AG08396 (cell line): ENCODE results near the gene ASB2.

Source experiments
- DNase-seq: peaks from one replicate; pipeline ENCODE4 v3.0.0; 2012; ENCODE audit warnings: low spot score, mixed read lengths

The ASB2 gene

DNA sequence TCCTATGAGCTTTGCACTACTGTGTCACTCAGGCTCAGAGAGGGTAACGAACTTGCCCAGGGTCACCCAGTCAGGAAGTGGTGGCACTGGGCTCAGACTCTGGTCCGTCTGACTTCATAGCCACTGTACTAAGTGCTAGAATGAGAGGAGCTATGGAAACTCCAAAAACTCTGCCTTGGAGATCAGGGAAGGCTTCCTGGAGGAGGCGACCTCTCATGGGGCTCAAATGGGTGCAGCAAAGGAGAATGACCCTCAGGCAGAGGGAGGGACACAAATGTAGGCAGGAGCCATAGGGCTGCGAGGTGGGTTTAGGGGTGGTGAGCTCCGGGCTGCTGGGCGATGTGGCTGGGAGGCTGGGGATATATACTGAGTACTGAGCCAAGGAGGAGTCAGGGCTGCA lies 23.9 kb upstream of the ASB2 start:
- DNase-seq: no peak

DNA sequence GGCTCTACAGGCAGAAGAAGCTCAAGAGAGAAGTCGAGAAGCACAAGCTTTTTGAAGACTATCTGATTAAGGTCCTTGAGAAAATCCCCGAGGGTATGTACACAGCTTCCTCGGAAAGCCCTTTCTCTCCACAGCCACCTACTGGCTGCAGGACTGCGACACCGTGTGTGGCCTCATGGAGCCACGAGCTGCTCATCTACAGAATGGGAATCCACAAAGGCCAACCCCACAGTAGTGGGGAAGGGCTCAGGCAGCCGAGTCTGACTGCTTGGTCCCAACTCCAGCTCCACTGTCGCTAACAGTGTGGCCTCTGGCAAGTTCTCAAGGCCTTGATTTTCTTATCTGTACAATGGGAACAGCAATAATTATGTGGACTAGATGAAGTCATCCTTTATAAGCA lies 23.2 kb upstream of the ASB2 start:
- no peak for DNase-seq

DNA sequence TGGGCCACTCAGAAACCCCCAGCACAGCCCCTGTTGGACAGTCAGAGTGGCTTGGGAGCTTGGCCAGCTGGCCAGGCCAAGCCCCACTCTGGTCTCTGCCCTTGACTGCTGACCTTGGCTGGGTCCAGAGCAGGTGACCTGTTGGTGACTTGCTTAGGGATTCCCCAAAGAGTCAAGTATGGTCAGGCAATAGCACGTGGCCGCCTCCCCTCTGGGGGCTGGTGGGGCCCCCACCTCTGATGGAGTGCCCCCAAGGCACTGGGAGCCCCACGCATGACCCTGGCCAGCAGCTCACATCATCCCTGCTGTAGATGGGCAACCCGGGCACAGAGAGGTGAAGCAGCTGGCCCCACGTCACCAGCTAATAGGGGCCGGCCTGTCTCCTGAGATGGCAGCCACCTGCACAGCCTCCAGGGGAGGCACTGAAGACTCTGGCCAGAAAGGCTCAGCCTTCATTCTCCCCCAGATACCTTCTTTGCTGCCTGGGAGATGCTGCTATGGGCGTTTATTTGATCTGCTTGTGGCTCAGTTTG lies 22.6 kb upstream of the ASB2 start:
- no peak for DNase-seq

DNA sequence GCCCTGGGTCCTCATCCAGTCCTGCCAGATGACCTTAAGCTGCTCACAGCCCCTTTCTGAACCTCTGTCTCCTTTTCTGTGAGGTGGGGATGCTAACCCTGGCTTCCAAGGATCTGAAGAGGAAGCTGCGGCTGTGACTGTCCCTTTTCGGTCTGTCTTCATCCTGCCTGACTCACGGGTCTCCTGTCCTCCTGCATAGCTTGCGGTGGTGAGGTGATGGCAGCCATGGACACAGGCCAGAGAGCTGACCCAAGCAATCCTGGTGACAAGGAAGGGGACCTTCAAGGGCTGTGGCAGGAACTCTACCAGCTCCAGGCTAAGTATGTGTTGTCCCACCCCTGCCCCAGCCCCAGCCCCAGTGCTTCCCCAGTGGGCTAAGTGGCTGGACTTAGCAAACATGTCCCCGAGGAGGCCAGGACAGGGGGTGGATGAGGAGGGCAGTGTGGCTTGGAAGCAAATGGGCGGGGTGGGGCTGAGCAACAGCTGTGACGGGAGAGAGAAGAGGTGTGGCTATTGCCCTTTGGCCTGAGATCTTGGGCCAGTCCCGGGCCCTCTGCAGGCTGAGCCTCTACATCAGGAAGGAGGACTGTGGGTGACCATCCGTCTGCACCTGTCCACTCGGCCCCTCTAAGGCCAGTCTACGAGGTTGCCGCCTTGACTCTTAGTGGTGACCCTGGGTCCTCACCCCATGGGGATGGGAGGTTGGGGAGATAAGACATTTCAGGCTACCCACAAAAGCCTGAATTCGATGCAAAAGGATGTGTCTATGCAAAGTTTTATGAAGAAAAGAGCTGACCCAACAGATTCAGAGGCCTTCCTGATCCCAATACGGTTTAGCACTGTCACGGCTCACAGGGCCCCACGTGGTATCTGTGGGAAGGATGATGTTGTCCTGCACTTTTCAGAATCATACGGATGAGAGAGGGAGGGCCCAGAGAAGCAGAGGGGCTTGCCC lies 21.8 kb upstream of the ASB2 start:
- DNase-seq: no peak

DNA sequence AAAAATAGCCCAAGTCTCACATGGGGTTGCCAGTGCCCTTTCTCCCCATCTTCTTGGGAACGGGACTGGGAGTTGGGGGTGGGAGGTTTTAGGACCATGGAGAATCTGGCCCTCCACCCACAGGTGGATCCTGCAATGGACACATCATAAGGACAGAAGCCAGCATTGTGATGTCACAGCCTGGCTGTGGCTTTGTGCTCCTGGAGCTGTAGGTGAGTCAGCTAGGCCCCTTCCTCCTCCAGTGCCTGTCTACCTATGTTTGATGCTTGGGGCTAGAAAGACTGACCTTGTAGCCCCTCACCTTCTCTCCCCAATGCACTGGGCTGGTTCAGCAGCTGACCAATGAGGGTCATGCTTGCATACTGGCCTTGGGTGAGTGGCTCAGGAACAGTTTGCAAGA lies 20.7 kb upstream of the ASB2 start, which contains the start of gene CCDC197:
CCDC197 (plus strand) TSS at position 220 of the 400 bp plus-strand sequence. CDS start 831 bp downstream, outside the sequence.
- DNase-seq: no peak

DNA sequence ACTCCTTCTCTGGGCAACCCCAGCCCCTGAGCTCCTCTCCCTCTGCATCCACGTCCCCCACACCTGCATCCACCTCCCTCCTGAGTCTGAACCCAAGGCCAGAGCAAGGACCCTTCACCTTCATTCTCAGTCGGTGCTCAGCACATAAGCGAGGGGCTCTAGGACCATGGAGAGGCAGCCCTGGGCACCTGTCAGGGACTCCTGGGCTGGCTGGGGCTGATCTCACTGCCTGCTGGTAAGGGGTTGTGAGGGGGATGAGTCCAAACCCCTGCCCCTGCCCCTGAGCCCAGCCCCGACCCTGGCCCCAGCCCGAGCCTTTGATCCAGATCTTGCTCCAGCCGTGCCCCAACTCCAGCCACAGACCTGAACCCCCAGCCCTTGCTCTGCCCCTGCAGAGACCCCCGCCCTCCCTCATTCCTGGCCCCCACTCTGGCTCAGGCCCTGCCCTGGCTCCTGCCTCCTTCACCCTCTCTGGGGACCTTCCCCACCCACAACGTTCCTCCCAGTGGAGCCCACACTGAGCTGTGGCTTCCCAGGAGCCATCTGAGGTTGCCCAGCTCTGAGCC lies 19.8 kb upstream of the ASB2 start:
- no peak for DNase-seq

DNA sequence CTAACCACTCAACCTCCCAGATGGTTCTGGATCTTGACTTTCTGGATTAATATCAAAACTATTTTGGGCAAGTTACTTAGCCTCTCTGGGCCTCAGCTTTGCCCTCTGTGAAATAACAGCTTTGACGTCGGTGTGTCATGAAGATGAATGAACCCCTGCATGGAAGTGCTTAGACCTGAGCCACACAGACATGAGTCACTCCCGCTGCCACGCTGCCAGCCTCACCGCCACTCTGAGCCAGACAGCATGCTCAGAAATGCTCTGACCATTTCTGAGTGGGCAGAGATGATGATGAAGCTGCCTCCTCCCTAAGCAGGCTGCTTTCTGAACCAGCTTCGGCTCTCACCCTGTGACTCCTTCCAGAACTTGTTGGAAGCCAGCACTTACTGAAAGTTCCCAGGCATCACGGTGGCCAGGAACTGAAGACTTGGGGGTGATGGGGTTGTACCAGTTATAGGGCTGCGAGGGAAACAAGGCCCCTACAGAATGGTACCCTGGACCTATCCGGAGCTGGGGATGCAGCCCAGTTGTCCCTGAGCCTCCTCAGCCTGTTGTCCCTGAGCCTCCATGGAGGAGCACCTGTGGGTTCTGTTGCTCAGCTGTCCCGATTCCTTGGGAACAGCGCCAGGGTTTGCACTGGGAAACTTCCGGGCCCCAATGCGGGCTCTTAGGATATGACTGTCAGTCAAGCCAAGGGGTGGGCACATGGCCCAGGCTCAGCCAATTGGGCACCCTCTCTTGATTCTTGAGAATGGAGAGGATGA lies 18.7 kb upstream of the ASB2 start:
- peak; percentile 78 for DNase-seq

DNA sequence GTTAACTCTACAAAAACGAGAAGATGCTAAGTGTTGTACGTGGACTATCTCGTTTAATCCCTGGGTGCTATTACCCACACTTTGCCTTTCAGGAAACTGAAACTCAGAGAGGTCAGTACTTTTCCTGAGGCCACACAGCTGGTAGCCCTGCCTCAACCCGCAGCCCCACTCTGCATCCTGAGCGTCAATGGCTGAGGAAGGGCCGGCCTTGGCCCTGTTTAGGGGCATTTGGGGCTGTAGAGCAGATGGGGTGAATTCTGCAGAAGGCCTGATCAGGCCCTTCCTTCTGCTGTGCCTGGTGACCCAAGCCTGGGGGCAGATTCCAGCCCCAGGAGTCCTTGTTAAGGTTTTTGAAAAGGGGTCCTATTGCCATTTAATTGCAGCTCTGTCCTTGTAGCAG lies 17.0 kb upstream of the ASB2 start:
- DNase-seq: no peak

DNA sequence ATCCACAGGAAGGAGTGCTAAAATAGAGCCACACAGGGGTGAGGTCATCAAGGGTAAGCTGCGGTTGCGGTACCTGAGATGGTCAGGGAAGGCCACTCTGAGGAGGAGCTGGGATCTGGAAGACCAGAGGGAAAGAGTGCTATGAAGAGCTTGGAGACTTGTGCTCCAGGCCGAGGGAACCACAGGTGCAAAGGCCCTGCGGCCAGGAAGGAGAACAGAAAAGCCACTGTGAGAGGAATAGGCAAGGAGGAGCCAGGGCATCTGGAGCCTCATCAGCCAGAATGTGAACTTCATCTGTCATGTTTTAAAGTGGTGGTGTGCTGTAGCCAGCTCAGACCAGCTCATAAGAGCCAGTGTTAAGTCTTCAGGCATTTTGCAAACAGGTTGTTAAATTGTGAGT lies 15.3 kb upstream of the ASB2 start:
- no peak for DNase-seq

DNA sequence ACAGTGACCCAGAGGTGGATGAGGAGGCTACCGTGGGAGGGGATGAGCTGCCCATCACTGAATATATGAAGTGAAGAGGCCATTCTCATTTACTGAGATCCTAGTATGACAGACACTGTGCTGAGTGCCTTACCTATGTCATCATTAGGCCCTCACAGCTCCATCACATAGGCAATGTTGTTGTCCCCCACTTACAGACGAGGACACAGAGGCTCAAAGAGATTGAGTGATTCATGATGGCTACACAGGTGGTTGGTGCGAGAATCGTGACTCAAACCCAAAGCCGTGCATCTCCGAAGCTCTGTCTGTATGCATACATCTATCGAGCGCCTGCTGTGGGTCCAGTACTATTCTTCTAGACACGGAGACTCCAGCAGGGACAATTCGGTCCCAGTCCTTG lies 14.8 kb upstream of the ASB2 start:
- no peak for DNase-seq

DNA sequence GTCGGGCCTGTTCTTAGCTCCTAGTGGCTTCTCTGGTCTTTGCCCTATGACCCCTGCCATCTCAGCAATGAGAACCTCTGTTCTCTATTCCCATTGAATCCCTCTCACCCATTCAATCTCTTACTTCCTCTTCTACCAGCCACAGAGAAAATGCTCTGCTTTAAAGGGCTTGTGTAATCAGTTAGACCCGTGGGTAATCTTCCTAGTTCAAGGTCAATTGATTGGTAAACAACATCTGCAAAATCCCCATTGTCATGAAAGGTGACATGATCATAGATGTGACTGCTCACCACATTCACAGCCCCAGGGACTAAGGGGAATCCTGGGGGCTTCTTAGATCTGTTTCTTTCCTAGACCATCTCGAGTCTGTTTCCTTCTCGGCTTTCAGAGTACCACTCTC lies 13.6 kb upstream of the ASB2 start:
- no peak for DNase-seq

DNA sequence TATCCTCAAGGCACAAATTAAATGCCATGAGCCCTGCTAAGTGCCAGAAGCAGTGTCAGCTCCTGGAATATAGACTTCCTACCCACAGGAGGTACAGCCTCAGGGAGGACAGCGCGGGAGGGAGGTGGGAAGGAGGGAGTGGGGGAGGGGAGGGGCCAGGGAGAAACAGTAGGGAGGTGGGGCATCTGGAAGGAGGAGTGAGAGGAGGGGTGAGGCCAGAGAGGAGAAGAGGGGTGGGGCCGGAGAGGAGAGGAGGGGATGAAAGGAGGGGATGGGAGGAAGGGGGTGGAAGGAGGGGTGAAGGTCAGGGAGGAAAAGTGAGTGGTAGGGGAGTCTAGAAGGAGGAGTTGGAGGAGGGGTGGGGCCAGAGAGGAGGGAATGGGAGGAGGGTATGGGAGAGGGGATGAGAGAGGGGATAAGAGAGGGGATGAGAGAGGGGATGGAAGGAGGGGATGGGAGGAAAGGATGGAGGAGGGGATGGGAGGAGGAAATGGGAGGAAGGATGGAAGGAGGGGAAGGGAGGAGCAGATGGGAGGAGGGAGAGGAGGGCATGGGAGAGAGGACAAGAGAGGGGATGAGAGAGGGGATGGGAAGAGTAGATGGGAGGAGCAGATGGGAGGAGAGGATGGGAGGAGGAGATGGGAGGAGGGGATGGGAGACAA lies 11.6 kb upstream of the ASB2 start:
- DNase-seq: no peak

DNA sequence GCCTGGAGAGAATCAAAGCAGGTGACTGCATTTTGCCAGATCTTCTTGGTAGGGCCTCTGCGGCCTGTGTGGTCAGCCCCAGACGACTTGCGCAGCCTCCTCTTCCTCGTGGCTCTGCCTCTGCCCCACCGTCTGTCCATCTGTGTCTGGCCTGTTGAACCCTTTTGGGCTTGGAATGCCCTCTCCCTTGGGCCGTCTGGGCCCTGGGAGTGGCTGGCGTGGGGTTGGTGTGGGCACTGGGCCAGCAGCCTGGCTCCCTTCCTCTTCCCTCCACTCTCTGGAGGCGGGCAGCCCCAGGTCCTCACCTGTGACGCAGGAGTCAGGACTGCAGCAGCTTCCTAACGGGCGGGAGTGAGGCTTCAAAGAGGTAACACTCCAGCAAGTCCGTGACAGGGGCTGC lies 11.0 kb upstream of the ASB2 start:
- no peak for DNase-seq

DNA sequence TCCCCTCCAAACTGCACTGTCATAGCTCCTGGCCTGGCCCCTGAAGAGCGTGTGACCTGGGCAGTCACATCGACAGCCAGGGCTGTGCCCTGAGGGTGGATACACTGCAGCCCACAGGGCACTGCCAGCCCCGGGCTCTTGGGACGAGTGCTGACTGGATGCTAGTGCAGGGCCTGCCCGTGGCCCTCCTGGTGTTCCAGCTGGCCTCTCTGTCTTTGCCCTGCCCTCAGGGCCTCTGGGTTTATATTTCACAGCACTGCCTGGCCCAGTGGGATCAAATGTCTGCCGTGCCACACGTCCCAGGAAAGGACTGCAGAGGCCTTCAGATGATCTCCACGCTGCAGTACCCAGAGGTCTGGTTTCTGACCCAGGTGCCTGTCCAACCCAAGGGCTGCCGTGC lies 10.6 kb upstream of the ASB2 start:
- DNase-seq: no peak

DNA sequence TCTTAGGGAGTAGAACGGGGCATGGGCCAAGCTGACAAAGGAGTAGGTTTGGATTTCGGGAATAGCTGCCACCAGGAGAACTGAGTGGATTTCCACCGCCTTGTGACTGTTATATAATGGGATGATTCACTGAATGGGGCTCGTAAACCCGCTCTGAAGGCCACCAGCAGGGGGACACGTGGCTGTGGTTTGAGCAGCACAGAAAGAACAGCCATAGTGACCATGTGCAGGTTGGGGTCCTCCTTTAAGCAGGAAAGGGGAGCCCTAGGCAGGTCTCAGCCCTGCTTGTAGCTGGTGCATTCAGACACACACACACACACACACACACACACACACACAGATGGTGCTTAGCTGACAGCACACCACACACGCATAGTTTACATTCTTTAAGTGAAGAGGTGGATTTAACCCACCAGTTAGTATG lies 8.6 kb upstream of the ASB2 start:
- DNase-seq: peak; percentile 69

DNA sequence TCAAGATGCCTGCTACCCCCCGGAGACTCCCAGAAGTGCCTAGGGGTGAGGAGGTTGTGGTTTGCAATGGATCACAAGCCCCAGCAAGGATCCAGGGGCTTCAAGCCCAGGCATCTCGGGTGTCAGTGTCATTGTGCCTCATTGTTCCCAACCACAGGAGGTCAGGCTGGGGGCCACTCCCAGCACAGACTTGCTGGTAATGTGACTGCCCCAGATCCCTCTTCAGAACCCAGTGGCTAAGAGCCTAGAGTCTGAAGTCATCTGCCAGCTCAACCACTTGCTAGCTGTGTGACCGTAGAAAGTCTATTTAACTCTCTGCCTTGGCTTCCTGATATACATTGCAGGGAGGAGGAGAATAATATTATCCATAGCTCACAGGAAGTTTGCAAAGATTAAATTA lies 7.7 kb upstream of the ASB2 start:
- peak; percentile 55 for DNase-seq

DNA sequence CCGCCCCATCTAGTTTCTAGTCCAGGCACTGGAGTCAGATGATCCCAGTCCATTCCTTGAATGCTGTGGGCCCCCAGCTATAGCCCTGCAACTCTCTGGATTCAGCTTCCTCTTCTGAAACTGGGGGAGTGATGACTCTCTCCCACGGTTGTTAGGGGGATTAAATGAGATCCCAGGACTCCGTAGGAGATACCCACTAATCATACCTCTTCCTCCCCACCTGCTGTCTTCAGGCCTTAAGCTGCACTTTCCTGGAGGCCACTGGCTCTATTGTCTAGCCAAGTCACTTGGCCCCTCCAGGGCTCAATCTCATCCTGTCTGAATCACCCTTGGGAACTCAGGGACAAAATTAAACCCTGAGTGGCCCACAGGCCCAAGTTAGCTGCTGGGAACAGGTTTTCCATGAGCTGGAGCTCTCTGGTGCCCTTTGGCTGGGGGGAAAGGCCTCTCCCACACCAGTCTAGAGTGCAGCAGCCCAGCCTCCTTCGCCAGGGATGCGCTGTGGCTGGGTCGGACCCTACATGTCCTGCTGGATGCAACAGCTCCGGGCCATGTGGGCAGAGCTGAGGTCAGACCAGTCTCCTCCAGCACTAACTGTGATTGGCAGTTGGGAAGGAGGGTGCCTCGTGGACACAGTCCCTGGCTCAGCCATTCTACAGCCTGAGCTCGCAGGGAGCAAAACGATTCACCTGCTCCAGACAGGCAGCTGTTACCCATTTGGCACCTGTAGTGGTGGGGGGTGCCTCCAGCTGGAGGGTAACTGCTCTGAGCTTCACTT lies 6.0 kb upstream of the ASB2 start:
- DNase-seq: no peak

DNA sequence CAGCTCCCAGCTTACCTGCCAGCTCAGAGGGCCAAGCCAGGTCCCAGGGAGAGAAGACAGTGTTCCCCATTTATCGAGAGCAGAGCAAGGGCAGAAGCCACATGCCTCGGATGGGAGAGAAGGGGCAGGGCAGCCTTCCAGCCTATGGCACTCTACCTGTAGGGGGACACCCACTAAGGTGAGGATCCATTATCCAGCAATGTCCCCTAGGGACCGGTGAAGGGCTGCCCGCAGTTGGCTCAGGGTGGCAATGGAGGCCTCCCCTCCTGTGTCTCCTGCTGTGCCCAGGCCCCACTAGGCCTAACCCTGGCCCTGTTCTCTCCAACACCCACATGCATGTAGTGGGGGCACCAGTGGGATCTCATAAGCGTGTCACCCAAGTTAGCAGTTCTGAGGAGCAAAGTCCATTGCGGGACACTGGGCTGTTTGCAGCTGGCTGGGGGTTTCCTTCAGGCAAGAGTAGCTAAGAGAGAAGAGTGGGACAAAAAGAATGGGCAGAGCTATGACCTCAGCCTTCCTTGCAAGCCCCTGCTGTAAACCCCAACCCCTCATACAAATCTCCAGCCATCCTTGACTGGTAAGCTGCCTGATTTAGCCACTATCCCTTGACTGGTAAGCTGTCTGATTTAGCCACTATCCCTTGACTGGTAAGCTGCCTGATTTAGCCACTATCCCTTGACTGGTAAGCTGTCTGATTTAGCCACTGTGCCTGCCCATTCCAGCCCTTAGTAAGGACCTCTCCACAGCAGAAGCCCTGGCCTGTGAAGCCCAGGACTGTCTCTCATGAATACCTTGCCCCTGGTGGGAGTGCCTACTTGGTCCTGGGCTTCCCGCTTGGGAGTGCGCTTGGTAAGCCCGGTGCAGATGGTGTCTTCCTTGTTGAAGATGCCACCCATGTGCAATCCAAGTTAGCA lies 5.2 kb upstream of the ASB2 start:
- DNase-seq: no peak

DNA sequence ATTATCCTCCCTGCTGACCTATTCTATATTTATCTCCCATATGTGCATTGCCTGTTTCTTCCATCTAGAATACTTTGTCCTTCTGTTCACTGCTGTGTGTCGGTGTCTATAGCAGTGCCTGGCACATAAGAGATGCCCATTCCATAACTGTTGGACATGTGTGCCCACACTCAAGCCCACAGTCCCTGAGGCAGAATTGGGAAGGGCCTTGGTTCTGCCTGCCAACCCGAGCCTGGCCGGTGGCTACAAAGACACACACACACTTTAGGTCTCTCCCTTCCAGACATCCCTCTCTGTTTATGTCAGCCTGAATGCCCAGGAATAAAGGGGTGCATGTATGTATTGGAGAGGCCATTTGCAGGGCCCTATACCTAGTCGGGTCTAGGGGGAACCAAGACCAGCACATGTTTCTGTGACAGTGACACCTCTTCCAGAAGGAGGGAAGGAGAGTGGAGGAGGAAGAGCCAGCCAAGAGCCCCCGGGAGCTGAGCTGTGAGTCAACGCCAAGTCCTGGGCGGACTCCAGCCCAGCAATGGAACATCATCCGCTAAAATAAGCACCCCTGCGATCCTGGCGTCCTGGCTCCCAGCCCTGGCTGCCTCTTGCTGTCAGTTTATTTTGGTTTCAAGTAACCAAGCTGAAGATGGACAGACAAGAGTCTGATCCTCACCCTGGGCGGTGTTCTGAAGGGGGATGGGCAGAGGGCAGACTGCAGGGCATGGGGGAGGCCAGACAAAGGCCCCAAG lies 4.3 kb upstream of the ASB2 start:
- peak; percentile 57 for DNase-seq
